IPS-15b (cell line): ENCODE measurements around the gene PROC.

Experiments used
- H3K27me3 ChIP-seq: one replicate; pipeline ENCODE4 v1.6.1; 2013; ENCODE audit warnings: low read length; ENCODE audit not compliant: control insufficient read depth, insufficient read depth
- H3K36me3 ChIP-seq: one replicate; pipeline ENCODE4 v1.6.1; 2013; ENCODE audit warnings: low read length; ENCODE audit not compliant: control insufficient read depth, insufficient read depth
- H3K4me1 ChIP-seq: one replicate; pipeline ENCODE4 v1.6.1; 2013; ENCODE audit warnings: mild to moderate bottlenecking, low read length; ENCODE audit not compliant: control insufficient read depth, insufficient read depth
- H3K4me3 ChIP-seq: one replicate; pipeline ENCODE4 v1.5.1; 2013; ENCODE audit warnings: low read depth, low read length
- H3K9ac ChIP-seq: one replicate; pipeline ENCODE4 v1.6.1; 2013; ENCODE audit warnings: low read depth, mild to moderate bottlenecking, low read length
- H3K9me3 ChIP-seq: one replicate; pipeline ENCODE4 v1.6.1; 2013; ENCODE audit warnings: mild to moderate bottlenecking, low read length; ENCODE audit not compliant: control insufficient read depth, insufficient read depth

The PROC gene

DNA sequence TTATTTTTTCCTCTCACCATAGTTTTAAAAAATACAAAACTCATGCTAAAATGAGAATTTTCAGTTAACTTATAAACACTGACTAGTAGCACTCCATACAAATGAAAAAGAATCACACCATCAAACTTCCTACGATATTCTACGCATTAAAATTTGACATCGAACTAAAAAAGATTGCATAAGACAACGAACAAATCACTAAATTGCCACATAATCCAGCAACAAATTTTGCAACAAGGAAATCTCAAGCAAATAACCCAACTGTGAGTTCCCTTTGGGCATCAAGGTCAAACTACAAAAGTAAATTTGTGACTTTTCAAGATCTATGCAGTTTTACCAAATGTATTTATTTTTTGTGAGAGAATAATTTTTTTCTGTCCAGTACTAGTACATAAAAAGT lies 32.0 kb upstream of the PROC start:
- H3K4me3 ChIP-seq, result peak overlapping the region; percentile 82
- H3K27me3 ChIP-seq, result peaks cover 3% of the 10 kb centered on the region
- H3K9ac ChIP-seq, result no peak overlapping the region
- H3K4me1 ChIP-seq, result peaks cover 5% of the 10 kb centered on the region
- no peaks in the 10 kb centered on the region for H3K36me3 ChIP-seq
- H3K9me3 ChIP-seq, result no peaks in the 10 kb centered on the region

GRCh38 chr2:127386764-127387654 lies 31.2 kb upstream of the PROC start:
- H3K4me3 ChIP-seq, result peak overlapping the region; percentile 82
- H3K4me1 ChIP-seq, result peaks cover 5% of the 10 kb centered on the region
- peak overlapping the region; percentile 70 for H3K9ac ChIP-seq
- no peaks in the 10 kb centered on the region for H3K9me3 ChIP-seq
- no peaks in the 10 kb centered on the region for H3K36me3 ChIP-seq
- peaks cover 3% of the 10 kb centered on the region for H3K27me3 ChIP-seq

GRCh38 chr2:127387655-127388422 lies 30.4 kb upstream of the PROC start, which contains the start of gene MAP3K2:
MAP3K2 (minus strand) TSS chr2:127387975; CDS start chr2:127343129, 44,846 bp downstream.
- Histone ChIP-seq H3K9me3 (no peaks in the 10 kb centered on the region), H3K27me3 (peaks cover 3% of the 10 kb centered on the region), H3K4me3 (peak within 1 kb of the TSS; percentile 82), H3K9ac (peak within 1 kb of the TSS; percentile 70), H3K36me3 (no peaks in the 10 kb centered on the region), H3K4me1 (peaks cover 5% of the 10 kb centered on the region)

DNA sequence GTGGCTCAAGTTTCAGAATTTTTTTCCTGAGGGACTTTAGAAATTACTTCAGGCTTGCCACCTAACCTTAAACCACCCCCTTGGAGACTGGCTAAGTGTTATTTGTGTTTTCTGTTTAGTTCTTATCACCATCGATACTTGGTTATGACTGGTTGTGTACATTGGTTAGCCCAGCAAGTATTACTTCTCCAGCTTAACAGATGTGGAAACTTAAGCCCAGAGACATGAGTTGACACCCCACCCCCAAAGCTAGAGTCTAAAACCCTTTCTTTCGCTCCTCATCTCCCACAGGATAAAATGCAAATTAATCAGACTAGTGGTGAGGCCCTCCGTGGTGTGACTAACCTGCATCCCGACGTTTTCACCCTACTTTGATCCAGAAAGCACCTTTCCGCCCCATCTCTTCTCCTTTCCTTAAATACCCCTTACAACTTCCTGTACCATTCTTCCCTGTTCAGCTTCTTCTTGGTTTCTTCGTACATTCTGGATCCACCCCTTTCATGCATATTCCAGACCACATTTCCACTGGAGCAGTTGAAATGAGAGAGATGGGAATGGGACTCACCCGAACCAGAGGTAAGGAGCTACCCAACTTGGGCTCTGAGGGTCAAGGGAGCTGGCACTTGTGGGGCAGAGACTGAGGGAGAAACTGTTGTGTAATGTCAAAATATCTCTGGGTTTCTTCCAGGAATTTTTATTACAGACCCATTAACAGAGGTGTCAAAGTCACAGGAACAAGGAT lies 29.6 kb upstream of the PROC start:
- H3K4me3 ChIP-seq, result peak overlapping the region; percentile 73
- no peaks in the 10 kb centered on the region for H3K36me3 ChIP-seq
- H3K27me3 ChIP-seq, result peaks cover 3% of the 10 kb centered on the region
- H3K4me1 ChIP-seq, result peaks cover 5% of the 10 kb centered on the region
- no peaks in the 10 kb centered on the region for H3K9me3 ChIP-seq
- peak overlapping the region; percentile 63 for H3K9ac ChIP-seq

DNA sequence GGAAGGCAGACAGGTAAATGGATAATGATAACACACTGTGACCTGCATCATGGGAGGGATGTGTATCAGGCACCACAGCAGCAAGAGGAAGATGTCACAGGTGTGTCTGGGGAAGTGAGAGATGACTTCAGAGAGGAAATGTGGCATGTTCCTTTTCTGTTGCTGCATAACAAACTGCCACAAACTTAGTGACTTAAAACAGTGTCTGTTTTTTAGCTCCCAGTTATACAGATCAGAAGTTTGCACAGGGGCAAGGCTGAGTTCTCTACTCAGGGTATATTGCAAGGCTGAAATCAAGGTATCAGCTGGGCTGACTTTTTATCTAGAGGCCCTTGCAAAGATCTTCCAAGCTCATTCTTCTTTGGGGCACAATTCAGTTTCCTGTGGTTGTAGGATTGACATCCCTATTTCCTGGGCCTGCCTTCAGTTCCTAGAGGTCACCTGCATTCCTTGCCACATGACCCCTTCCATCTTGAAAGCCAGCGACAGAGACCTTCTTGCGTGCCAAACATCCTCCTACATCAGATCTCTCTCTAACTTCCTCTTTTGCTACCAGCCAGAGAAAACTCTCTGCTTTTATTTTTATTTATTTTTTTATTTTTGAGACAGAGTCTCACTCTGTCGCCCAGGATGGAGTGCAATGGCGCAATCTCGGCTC lies 28.3 kb upstream of the PROC start:
- peaks cover 5% of the 10 kb centered on the region for H3K4me1 ChIP-seq
- H3K4me3 ChIP-seq, result no peak overlapping the region
- H3K36me3 ChIP-seq, result no peaks in the 10 kb centered on the region
- H3K27me3 ChIP-seq, result peaks cover 3% of the 10 kb centered on the region
- no peaks in the 10 kb centered on the region for H3K9me3 ChIP-seq
- no peak overlapping the region for H3K9ac ChIP-seq

DNA sequence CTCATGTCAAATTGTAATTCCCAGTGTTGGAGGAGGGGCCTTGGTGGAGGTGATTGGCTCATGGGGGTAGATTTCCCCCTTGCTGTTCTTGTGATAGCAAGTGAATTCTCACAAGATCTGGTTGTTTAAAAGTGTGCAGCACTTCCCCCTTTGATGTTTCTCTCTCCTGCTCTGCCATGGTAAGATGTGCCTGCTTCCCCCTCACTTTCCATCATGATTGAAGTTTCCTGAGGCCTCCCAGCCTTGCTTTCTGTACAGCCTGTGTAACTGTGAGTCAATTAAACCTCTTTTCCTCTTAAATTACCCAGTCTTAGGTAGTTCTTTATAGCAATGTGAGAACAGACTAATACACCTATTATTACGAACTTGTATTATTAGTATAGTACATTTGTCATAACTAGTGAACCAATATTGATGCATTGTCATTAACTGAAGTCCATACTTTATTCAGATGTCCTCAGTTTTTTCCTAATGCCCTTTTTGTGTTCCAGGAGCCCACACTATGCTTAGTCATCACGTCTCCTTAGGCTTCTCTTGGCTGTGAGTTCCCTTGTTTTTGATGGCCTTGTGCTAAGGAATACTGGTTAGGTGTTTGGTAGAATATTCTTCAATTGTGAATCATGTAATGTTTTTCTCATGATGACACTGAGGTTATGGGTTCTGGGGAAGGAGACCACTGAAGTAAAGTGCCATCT lies 25.9 kb upstream of the PROC start:
- no peak overlapping the region for H3K9ac ChIP-seq

DNA sequence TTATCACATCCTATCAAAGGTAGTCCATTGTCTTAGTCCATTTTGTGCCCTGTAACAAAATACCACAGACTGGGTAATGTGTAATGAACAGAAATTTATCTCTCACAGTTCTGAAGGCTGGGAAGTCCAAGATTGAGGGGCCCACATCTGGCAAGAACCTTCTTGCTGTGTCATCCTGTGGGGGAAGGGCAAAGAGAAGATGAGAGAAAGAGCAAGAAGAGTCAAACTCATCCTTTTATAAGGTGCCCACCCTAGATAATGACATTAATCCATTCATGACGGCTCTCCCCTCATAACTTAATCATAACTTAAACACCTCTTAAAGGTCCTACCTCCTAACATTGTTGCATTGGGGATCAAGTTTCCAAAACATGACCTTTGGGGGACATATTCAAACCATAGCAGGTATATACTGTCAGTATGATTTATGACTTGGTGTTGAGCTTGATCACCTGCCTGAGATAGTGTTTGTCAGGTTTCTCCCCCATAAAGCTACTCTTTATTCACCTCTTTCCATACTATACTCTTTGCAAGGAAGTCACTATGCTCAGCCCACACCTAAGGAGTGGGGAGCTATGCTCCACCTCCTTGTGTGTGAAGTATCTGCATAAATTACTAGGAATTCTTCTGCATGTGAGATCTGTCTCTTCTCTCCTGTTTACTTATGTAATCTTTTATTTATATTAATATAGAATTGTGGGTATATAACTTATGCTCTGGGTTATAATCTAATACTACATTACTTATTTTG lies 25.2 kb upstream of the PROC start:
- H3K9ac ChIP-seq, result no peak overlapping the region
- H3K27me3 ChIP-seq, result peaks cover 3% of the 10 kb centered on the region
- peaks cover 5% of the 10 kb centered on the region for H3K4me1 ChIP-seq
- no peaks in the 10 kb centered on the region for H3K9me3 ChIP-seq
- H3K4me3 ChIP-seq, result no peak overlapping the region
- H3K36me3 ChIP-seq, result no peaks in the 10 kb centered on the region

More for the DNA sequence above, 25.9 kb upstream of the PROC start:
- no peak overlapping the region for H3K4me3 ChIP-seq
- peaks cover 3% of the 10 kb centered on the region for H3K27me3 ChIP-seq
- H3K4me1 ChIP-seq, result peaks cover 5% of the 10 kb centered on the region
- no peaks in the 10 kb centered on the region for H3K36me3 ChIP-seq
- H3K9me3 ChIP-seq, result no peaks in the 10 kb centered on the region

DNA sequence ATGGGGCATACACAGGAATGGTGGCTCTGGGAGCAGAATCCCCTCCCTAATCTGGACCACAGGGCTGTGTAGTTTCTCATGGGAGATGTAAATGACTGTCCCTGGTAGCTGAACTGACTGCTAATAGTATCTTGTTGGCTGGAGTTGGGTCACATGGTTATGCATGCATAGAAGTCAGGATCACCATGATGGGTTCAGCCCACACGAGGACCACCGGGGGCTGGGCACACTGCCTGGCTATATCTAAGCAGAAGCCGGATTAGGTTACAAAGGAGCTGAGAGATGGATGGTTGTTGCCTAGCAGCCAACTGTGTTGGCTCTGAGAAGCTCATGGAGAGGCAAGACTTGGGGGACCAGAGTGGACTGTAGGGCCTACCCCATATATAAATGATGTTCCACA lies 23.7 kb upstream of the PROC start:
- Histone ChIP-seq H3K36me3 (no peaks in the 10 kb centered on the region), H3K9ac (no peak overlapping the region), H3K27me3 (no peaks in the 10 kb centered on the region), H3K4me3 (no peak overlapping the region), H3K9me3 (no peaks in the 10 kb centered on the region), H3K4me1 (no peaks in the 10 kb centered on the region)

DNA sequence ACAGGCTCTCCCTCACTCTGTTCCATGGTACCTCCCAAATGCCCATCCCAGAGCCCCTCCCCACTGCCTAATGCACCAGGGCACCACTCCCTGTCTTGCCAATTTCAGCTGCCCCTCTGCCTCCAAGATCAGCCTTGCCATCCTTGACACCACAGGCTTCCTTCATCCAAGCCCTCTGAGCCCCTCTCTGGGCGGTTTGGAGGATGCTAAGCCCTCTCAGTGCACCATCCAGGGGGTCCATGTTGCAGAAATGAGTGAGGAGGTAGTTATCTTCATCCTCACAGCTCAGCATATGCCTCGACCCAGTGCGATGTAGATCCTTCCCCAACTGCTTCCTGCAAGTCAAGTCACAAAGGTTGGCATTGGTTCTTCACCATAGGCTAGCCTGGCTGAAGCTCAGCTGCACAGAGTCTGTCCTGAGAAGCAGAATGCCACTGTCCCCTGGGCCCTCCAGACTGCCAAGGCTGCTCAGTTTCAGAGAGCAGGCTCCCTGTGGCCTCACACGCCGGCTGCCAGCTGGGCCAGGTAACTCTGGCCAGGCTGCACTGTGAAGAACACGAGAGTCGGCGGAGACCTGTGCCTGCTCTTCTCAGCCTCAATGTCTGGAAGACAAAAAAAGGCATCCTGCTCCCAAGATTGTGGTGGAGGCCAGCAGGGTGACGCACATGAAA lies 20.5 kb upstream of the PROC start:
- no peaks in the 10 kb centered on the region for H3K4me1 ChIP-seq
- H3K9me3 ChIP-seq, result no peaks in the 10 kb centered on the region
- no peaks in the 10 kb centered on the region for H3K27me3 ChIP-seq
- no peaks in the 10 kb centered on the region for H3K36me3 ChIP-seq
- no peak overlapping the region for H3K4me3 ChIP-seq
- H3K9ac ChIP-seq, result no peak overlapping the region

GRCh38 chr2:127398239-127398590 lies 20.0 kb upstream of the PROC start:
- Histone ChIP-seq H3K27me3 (no peaks in the 10 kb centered on the region), H3K36me3 (no peaks in the 10 kb centered on the region), H3K9ac (no peak overlapping the region), H3K9me3 (no peaks in the 10 kb centered on the region), H3K4me1 (no peaks in the 10 kb centered on the region), H3K4me3 (no peak overlapping the region)
